AG04449 (cell line): ENCODE results near the gene LSP1.

Experiments used
- CTCF ChIA-PET: fragments of 350-600 bp; formaldehyde crosslinking; extraction: SDS; loops from one replicate; lab custom pipeline; 2021; ENCODE audit warnings: antibody characterized with exemption; lab: Yijun Ruan, JAX
- POLR2A ChIA-PET: fragments of 400-600, 350-600 bp; formaldehyde crosslinking; extraction: SDS; loops from one replicate; lab custom pipeline; 2020; ENCODE audit warnings: antibody characterized with exemption, inconsistent platforms; lab: Yijun Ruan, JAX
- DNase-seq: peaks from one replicate; pipeline ENCODE4 v3.0.0-alpha.2; 2010; ENCODE audit warnings: low read depth, low spot score
- H3K4me3 ChIP-seq: 2 replicates; pipeline ENCODE4 v1.5.1; 2011; ENCODE audit warnings: low read depth, mild to moderate bottlenecking, control low read depth, low read length
- TF ChIP-seq, protein P1 (sequence below): IDR thresholded peaks from one replicate; pipeline ENCODE4 v1.5.1; 2011; ENCODE audit warnings: mild to moderate bottlenecking, moderate library complexity, low read length, control low read depth, inconsistent platforms; ENCODE audit not compliant: insufficient read depth; ENCODE audit errors: missing control alignments

The LSP1 gene

DNA sequence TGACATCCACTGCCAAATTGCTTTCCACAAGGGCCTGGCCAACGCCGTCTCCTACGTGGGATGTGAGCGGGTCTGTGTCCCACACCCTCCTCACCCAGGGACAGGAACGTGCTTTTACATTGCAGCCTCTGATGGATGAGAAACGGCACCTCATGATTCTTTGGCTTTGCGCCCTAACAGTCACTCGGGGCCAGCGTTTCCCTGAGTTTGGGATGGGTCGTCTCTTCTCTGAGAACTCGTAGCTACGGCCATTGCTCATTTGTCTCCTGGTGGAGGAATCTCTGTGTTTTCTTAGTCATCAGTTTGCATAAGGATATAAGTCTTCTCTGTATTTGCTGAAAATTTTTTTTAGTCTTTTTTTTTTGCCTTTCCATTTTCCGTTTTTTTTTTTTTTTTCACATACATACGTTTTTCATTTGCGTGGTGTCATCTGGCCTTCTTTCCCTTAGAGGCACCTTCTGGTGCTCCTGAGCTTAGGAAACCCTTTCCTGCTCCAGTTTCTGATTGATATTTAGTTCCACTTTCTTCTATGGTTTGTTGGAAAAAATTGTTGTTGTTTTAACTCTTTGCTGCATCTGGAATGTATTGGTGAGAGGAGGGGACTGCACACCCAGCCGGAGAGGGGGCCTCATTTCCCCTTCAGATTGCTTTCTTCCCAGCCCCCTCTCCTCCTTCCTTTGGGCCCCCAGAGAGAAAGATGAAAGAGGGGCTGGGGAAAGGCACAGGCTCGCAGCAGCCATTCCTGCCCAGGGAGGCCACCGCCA is 78.6 kb downstream of the LSP1 start:
- ChIA-PET POLR2A (no interaction called here), CTCF (interaction anchor here (0.8 to 2.2 kb wide), 2 partner anchors 10 to 49 kb away, joined by 4 to 12 read pairs; no protein-coding TSS in a partner anchor)
- H3K4me3 ChIP-seq, result no peak overlapping the region
- DNase-seq, result no peak
- TF ChIP-seq, protein P1, sequence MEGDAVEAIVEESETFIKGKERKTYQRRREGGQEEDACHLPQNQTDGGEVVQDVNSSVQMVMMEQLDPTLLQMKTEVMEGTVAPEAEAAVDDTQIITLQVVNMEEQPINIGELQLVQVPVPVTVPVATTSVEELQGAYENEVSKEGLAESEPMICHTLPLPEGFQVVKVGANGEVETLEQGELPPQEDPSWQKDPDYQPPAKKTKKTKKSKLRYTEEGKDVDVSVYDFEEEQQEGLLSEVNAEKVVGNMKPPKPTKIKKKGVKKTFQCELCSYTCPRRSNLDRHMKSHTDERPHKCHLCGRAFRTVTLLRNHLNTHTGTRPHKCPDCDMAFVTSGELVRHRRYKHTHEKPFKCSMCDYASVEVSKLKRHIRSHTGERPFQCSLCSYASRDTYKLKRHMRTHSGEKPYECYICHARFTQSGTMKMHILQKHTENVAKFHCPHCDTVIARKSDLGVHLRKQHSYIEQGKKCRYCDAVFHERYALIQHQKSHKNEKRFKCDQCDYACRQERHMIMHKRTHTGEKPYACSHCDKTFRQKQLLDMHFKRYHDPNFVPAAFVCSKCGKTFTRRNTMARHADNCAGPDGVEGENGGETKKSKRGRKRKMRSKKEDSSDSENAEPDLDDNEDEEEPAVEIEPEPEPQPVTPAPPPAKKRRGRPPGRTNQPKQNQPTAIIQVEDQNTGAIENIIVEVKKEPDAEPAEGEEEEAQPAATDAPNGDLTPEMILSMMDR, result no peak

DNA sequence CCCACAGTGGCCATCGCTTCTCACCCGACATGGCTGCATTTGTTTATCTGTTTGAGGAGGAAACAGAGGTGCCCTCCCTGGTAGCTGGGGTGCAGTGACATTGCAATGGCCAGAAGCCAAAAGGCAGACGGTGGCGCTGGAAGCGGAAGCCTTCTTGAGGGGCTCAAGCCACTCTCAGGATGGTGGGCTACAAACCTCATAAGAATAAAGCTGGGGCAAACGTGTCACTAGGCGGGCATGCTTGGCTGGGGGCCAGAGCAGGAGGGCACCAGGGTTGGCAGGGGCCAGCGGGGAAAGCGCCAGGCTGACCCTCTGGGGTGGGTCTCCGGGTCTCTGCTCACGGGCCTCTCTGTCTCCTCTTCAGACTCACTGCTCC is 79.2 kb downstream of the LSP1 start:
- no peak overlapping the region for H3K4me3 ChIP-seq
- TF ChIP-seq, protein P1, result no peak
- ChIA-PET CTCF (interaction anchor here (2.2 kb wide), 1 partner anchor 50 kb away, joined by 12 read pairs; no protein-coding TSS in a partner anchor), POLR2A (no interaction called here)
- DNase-seq, result no peak

DNA sequence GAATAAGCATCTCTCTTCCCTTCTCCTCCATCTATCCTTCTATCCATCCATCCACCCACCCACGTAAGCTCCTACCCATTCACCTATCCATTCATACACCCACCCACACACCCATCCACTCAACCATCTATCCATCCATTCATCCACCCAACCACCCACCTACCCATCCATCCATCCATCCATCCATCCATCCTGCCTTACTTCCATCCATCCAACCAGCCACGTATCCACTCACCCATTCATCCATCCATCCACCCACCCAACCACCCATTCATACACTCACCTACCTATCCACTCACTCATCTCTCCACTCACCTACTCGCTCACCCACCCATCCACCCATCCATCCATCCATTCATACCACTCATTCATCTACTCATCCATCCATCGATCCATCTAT is 79.8 kb downstream of the LSP1 start:
- no peak for DNase-seq
- ChIA-PET POLR2A (no interaction called here), CTCF (interaction anchor here (2.2 kb wide), 1 partner anchor 50 kb away, joined by 12 read pairs; no protein-coding TSS in a partner anchor)
- TF ChIP-seq, protein P1, result no peak
- no peak overlapping the region for H3K4me3 ChIP-seq

DNA sequence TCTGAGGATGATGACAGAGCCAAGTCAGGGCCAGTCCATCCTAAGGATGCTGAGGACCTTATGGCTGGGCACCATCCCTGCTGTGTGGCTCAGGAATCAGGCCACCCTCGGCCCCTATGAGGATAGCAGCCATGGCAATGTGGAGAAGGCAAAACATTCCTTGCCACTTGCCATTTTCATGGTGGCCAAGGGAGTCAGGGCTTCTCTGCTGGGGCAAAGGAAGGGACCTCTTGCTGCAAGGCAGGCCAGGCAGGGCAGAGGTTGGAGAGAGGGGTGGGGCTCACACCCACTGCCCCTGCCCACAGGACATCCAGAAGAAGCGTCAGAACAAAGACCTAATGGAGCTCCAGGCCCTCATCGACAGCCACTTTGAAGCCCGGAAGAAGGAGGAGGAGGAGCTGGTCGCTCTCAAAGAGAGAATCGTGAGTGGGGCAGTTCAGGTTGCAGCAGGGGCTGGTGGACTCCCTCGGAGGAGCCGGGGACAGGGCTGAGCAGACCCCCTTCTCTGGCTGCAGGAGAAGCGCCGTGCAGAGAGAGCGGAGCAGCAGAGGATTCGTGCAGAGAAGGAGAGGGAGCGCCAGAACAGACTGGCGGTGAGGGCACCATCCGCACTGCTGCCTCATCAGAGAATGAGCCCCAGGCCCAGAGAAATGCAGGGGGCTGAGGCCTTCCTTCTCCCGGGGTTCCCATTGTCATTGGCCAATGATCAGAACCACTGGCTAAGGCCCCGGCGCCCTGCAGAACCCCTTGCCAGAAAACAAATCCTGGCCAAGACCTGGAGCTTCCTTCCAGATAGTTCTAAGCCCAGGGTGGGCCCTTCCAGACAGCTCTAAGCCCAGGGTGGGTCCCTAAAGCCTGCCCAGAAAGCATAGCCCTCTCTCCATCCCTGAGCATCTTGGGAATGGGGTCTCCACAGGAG is 80.8 kb downstream of the LSP1 start:
- TF ChIP-seq, protein P1, result no peak
- ChIA-PET CTCF (interaction anchor here (1.3 kb wide), 1 partner anchor 52 kb away, joined by 7 read pairs; no protein-coding TSS in a partner anchor), POLR2A (no interaction called here)
- H3K4me3 ChIP-seq, result no peak overlapping the region
- no peak for DNase-seq

DNA sequence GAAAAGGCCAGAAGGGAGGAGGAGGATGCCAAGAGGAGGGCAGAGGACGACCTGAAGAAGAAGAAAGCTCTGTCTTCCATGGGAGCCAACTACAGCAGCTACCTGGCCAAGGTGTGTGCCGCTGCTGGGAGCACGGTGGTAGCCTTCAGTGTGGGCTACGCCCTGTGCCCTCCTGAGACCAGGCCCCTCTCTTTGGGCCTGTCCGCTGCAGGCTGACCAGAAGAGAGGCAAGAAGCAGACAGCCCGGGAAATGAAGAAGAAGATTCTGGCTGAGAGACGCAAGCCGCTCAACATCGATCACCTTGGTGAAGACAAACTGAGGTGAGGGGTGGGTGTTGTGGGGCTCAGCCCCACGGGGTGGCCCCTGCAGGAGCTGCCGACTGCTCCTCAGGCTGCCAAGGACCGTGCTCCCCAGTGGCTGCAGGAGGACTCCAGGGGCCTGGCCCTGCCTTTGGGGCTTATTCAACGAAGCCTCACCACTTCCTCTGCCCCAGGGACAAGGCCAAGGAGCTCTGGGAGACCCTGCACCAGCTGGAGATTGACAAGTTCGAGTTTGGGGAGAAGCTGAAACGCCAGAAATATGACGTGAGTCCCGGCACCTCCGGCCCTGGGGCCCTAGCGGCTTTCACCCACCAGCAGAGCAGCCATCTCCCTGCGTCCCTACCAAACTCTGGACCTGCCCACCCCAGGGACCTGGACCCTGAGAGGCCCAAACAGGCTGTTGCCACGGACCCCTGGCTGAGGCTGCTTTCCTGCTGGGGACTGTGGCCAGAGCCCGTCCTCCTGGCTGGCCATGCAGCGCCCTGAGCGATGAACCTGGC is 81.7 kb downstream of the LSP1 start:
- TF ChIP-seq, protein P1, result no peak
- DNase-seq, result no peak
- POLR2A ChIA-PET, result no interaction called here
- CTCF ChIA-PET, result interaction anchor here (1.3 kb wide), 1 partner anchor 52 kb away, joined by 7 read pairs; no protein-coding TSS in a partner anchor
- no peak overlapping the region for H3K4me3 ChIP-seq
